Neural progenitor cell (in vitro differentiated cells): ENCODE results near the gene DHODH. TPM values are rescaled to one million over a fixed set of nuclear protein-coding genes. Genes with fewer than 3 reads are reported as not detected.

Source experiments
- DNase-seq: peaks from one replicate; pipeline ENCODE4 v3.0.0-alpha.2; 2016; ENCODE audit warnings: low spot score
- H2AFZ ChIP-seq: fragments of 200-600 bp; sonication (generic); replicated peaks from 2 replicates; pipeline ENCODE4 v1.6.1; 2016; ENCODE audit warnings: antibody characterized with exemption
- H3F3A ChIP-seq: fragments of 200-600 bp; sonication (generic); 2 replicates; pipeline ENCODE4 v1.6.1; 2016; ENCODE audit warnings: antibody characterized with exemption, low read depth
- H3K27ac ChIP-seq: fragments of 200-600 bp; sonication (generic); 2 replicates; pipeline ENCODE4 v1.5.1; 2016; ENCODE audit warnings: mild to moderate bottlenecking
- H3K27me3 ChIP-seq: fragments of 200-600 bp; sonication (generic); 2 replicates; pipeline ENCODE4 v1.6.1; 2016; ENCODE audit warnings: mild to moderate bottlenecking, moderate library complexity
- H3K36me3 ChIP-seq: fragments of 200-600 bp; sonication (generic); 2 replicates; pipeline ENCODE4 v1.5.1; 2016
- H3K4me1 ChIP-seq: fragments of 200-600 bp; sonication (generic); 2 replicates; pipeline ENCODE4 v1.6.1; 2016; ENCODE audit warnings: mixed run types
- H3K4me2 ChIP-seq: fragments of 200-600 bp; sonication (generic); 2 replicates; pipeline ENCODE4 v1.6.1; 2016
- H3K4me3 ChIP-seq: fragments of 200-600 bp; sonication (generic); 2 replicates; pipeline ENCODE4 v1.5.1; 2016
- H3K79me2 ChIP-seq: fragments of 200-600 bp; sonication (generic); 2 replicates; pipeline ENCODE4 v1.6.1; 2016; ENCODE audit warnings: low read depth
- H3K9ac ChIP-seq: fragments of 200-600 bp; sonication (generic); 2 replicates; pipeline ENCODE4 v1.6.1; 2016
- H3K9me3 ChIP-seq: fragments of 200-600 bp; sonication (generic); 2 replicates; pipeline ENCODE4 v1.5.1; 2016; ENCODE audit warnings: low read depth
- H4K20me1 ChIP-seq: fragments of 200-600 bp; sonication (generic); 2 replicates; pipeline ENCODE4 v1.6.1; 2016; ENCODE audit warnings: low read depth
- H3K27ac Mint-ChIP-seq: 3 replicates; pipeline ENCODE4 v1.8.0; 2021; ENCODE audit warnings: mixed read lengths
- H3K27me3 Mint-ChIP-seq: 2 replicates; pipeline ENCODE4 v1.8.0; 2022; ENCODE audit warnings: low read depth, mild to moderate bottlenecking, inconsistent platforms, moderate library complexity, mixed read lengths; ENCODE audit not compliant: insufficient read depth
- H3K36me3 Mint-ChIP-seq: 3 replicates; pipeline ENCODE4 v1.8.0; 2021; ENCODE audit warnings: mixed read lengths
- H3K4me1 Mint-ChIP-seq: 3 replicates; pipeline ENCODE4 v1.8.0; 2021; ENCODE audit warnings: mixed read lengths
- H3K4me3 Mint-ChIP-seq: 3 replicates; pipeline ENCODE4 v1.8.0; 2021; ENCODE audit warnings: mild to moderate bottlenecking, moderate library complexity, mixed read lengths
- H3K9me3 Mint-ChIP-seq: 3 replicates; pipeline ENCODE4 v1.8.0; 2020; ENCODE audit warnings: mixed read lengths
- CTCF ChIP-seq: fragments of 200-600 bp; sonication (generic); IDR thresholded peaks from 2 replicates; pipeline ENCODE4 v1.5.1; 2017; ENCODE audit warnings: antibody characterized with exemption, mild to moderate bottlenecking
- EZH2 ChIP-seq: fragments of 200-600 bp; sonication (generic); IDR thresholded peaks from 2 replicates; pipeline ENCODE4 v1.6.1; 2017; ENCODE audit warnings: antibody characterized with exemption, mild to moderate bottlenecking, moderate library complexity
- EZH2phosphoT487 ChIP-seq: fragments of 200-600 bp; sonication (generic); IDR thresholded peaks from 2 replicates; pipeline ENCODE4 v1.6.1; 2017; ENCODE audit warnings: antibody characterized with exemption
- total RNA-seq: library from RNA; depleted of rRNA; stranded (reverse); fragments of >200 nt; gene quantifications from 2 replicates; pipeline ENCODE4 v1.2.3, GENCODE V29; 2015; ENCODE audit warnings: low replicate concordance

DHODH gene
- total RNA-seq, 1 donor from 2014 or later: 7.2 TPM

DNA sequence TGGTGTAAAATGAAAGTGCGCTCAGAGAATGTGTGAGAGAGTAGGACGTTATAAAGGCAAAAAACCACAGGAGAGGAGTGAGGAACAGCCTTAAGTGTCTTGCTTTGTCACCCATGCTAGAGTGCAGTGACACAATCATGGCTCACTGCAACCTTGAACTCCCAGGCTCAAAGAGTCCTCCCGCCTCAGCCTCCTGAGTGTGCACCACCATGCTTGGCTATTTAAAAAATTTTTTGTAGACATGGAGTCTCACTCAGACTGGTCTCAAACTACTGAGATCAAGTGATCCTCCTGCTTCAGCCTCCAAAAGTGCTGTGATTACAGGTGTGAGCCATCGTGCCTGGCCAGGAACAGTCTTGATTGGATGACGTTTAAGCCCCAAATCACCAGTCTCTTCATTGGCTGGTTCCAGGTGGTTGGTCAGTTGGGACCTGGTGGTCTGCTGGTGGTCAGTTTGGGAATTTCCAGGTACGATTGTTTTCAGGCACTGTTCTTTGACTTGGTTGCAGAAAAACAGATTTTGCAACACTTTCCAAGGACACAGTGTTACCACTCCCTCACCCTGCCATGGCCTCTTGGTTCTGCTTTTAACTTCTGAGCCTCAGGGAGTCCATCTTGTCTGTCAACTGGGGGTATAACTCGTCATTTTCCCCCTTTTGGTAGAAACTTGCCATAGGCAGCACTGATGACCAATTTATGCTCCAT is 21.2 kb downstream of the DHODH start:
- Histone ChIP-seq H3K79me2 (no peaks in the 10 kb centered on the region), H3K27me3 (no peaks in the 10 kb centered on the region), H4K20me1 (no peaks in the 10 kb centered on the region), H3K4me1 (peaks cover 10% of the 10 kb centered on the region), H3F3A (no peaks in the 10 kb centered on the region), H3K4me2 (no peak overlapping the region), H3K4me3 (no peak overlapping the region), H3K27ac (no peak overlapping the region), H3K36me3 (no peaks in the 10 kb centered on the region), H3K9me3 (no peaks in the 10 kb centered on the region), H2AFZ (no peak overlapping the region), H3K9ac (no peak overlapping the region)
- H3K4me3 Mint-ChIP-seq: no peak overlapping the region
- TF ChIP-seq EZH2 (no peak), CTCF (no peak), EZH2phosphoT487 (no peak)
- peaks cover 2% of the 10 kb centered on the region for H3K36me3 Mint-ChIP-seq
- no peaks in the 10 kb centered on the region for H3K4me1 Mint-ChIP-seq
- no peak for DNase-seq
- no peak overlapping the region for H3K27ac Mint-ChIP-seq
- no peaks in the 10 kb centered on the region for H3K27me3 Mint-ChIP-seq
- no peaks in the 10 kb centered on the region for H3K9me3 Mint-ChIP-seq

GRCh38 chr16:72033437-72033836 is 24.9 kb downstream of the DHODH start:
- Histone ChIP-seq H3K79me2 (no peaks in the 10 kb centered on the region), H3K27ac (no peak overlapping the region), H3K36me3 (no peaks in the 10 kb centered on the region), H3K4me2 (no peak overlapping the region), H3K27me3 (no peaks in the 10 kb centered on the region), H4K20me1 (no peaks in the 10 kb centered on the region), H2AFZ (no peak overlapping the region), H3K9ac (no peak overlapping the region), H3F3A (no peaks in the 10 kb centered on the region), H3K4me3 (no peak overlapping the region), H3K9me3 (no peaks in the 10 kb centered on the region), H3K4me1 (peaks cover 10% of the 10 kb centered on the region)
- Mint-ChIP-seq H3K36me3 (peaks cover 2% of the 10 kb centered on the region), H3K27ac (no peak overlapping the region), H3K27me3 (peaks cover 4% of the 10 kb centered on the region), H3K4me3 (no peak overlapping the region), H3K4me1 (peaks cover 3% of the 10 kb centered on the region), H3K9me3 (no peaks in the 10 kb centered on the region)
- DNase-seq: no peak
- TF ChIP-seq CTCF (no peak), EZH2 (no peak), EZH2phosphoT487 (no peak)

- Histone ChIP-seq H3K27ac (no peak overlapping the region), H4K20me1 (no peaks in the 10 kb centered on the region), H3K36me3 (no peaks in the 10 kb centered on the region), H3K9ac (no peak overlapping the region), H3K4me3 (no peak overlapping the region), H3K79me2 (no peaks in the 10 kb centered on the region), H3K4me1 (peaks cover 10% of the 10 kb centered on the region), H3K4me2 (no peak overlapping the region), H3F3A (no peaks in the 10 kb centered on the region), H3K9me3 (no peaks in the 10 kb centered on the region), H2AFZ (no peak overlapping the region), H3K27me3 (no peaks in the 10 kb centered on the region)
- DNase-seq: no peak
- Mint-ChIP-seq H3K27ac (no peak overlapping the region), H3K4me1 (peaks cover 3% of the 10 kb centered on the region), H3K9me3 (no peaks in the 10 kb centered on the region), H3K27me3 (peaks cover 4% of the 10 kb centered on the region), H3K4me3 (no peak overlapping the region), H3K36me3 (no peaks in the 10 kb centered on the region)
- TF ChIP-seq EZH2 (no peak), EZH2phosphoT487 (no peak), CTCF (no peak)
Measured at GRCh38 chr16:72036098-72036497, 27.6 kb downstream of the DHODH start.
